ENCODE measurements around the gene LRFN3.

DNA sequence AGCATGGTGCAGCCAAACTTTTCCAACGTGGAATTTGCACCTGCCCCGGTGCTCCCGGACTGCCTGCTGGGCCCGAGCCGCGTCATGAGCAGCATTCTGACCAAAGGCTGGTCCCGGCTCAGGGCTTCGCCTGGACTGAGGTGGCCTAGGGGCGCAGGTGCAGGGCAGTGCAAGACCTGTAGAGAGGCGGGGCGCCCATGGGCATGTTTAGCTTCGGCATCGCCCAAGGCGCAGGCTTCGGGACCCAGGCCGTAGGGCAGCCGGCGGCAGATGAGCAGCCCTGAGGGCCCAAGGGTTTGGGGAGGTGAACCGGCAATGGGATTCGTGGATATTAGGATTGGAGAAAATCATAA lies 23.8 kb downstream of the LRFN3 start:
- TF ChIP-seq EZH2 (IDR thresholded peaks at IDR 0.05; ENCODE audit: borderline replicate concordance, low read depth, low read length, severe bottlenecking) = no peak
- TF ChIP-seq, protein P1, sequence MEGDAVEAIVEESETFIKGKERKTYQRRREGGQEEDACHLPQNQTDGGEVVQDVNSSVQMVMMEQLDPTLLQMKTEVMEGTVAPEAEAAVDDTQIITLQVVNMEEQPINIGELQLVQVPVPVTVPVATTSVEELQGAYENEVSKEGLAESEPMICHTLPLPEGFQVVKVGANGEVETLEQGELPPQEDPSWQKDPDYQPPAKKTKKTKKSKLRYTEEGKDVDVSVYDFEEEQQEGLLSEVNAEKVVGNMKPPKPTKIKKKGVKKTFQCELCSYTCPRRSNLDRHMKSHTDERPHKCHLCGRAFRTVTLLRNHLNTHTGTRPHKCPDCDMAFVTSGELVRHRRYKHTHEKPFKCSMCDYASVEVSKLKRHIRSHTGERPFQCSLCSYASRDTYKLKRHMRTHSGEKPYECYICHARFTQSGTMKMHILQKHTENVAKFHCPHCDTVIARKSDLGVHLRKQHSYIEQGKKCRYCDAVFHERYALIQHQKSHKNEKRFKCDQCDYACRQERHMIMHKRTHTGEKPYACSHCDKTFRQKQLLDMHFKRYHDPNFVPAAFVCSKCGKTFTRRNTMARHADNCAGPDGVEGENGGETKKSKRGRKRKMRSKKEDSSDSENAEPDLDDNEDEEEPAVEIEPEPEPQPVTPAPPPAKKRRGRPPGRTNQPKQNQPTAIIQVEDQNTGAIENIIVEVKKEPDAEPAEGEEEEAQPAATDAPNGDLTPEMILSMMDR (IDR thresholded peaks at IDR 0.05; ENCODE audit: borderline replicate concordance, extremely low read depth, low read length, poor library complexity, severe bottlenecking) = no peak

All from DND-41 (cell line).